Fibroblast of peridontal ligament (primary cell): ENCODE data around the gene KANK2.
"Not testable (repeated sequence)": the region's sequence is repeated elsewhere in the genome, so short reads cannot be mapped to it uniquely, and the experiment has no call there.

Experiments used
- DNase-seq: peaks from one replicate; pipeline ENCODE4 v3.0.0-alpha.2; 2010; ENCODE audit errors: extremely low read depth

Gene KANK2

DNA sequence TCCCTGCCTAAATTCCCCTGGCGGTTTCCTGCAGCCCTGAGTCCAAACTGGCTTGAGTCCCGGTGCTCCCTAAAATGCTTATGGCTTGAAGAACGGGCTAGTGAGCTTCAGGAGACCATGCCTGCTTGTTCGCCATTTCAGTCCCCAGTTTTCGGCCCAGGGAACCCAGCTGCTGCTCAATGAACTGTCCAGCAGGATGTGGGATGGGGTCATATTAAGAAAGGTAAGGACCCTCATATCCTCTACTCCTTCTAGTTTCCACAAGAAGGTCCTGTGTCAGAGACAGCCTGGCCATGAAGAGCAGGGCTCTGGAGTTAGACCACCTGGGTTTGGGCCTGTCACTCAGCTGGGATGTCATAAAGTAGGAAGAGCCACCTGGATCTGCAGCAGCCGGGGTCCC lies 24.8 kb downstream of the KANK2 start:
- no peak for DNase-seq

- DNase-seq: no peak
Observed at GRCh38 chr19:11171144-11171543, 26.2 kb downstream of the KANK2 start.

GRCh38 chr19:11169896-11170678 lies 27.3 kb downstream of the KANK2 start:
- DNase-seq: no peak

DNA sequence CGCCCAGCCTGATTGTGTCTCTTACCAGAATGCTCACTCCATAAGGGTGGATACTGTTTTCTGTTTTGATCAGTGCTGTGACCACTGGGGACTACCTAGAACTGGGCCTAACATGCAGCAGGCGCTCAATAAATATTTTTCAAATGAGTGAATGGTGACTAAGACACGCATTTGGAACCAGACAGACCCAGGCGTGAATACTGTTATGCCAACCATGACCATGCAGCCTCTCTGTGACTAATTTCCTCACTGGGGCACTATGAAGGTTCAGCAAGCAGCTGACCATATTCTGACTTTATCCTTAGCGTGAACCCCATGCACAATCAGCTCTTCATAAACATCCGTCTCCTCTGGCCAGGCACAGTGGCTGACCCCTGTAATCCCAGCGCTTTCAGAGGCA lies 28.8 kb downstream of the KANK2 start:
- peak; percentile 97 for DNase-seq

- peak; percentile 83 for DNase-seq
Observed at GRCh38 chr19:11166281-11167142, 30.8 kb downstream of the KANK2 start.

DNA sequence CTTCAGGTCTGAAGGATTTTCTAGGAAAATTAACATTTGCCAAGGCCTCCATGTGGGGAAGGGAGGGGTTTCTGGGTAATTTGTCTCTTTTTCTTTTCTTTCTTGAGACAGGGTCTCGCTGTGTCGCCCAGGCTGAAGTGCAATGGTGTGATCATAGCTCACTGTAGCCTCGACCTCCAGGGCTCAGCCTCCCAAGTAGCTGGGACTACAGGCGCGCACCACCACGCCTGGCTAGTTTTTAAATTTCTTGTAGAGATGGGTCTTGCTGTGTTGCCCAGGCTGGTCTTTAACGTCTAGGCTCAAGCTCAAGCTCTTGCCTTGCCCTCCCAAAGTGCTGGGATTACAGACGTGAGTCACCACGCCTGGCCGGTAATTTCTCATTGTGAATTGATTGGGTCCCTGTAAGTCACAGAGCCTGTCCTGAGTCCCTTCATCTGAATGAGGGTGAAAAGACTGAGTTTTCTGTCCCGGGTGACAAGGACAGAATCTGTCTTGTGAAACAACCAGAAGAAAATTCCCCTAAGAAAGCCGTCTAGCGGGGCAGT lies 31.8 kb downstream of the KANK2 start:
- DNase-seq: peak; percentile 47

DNA sequence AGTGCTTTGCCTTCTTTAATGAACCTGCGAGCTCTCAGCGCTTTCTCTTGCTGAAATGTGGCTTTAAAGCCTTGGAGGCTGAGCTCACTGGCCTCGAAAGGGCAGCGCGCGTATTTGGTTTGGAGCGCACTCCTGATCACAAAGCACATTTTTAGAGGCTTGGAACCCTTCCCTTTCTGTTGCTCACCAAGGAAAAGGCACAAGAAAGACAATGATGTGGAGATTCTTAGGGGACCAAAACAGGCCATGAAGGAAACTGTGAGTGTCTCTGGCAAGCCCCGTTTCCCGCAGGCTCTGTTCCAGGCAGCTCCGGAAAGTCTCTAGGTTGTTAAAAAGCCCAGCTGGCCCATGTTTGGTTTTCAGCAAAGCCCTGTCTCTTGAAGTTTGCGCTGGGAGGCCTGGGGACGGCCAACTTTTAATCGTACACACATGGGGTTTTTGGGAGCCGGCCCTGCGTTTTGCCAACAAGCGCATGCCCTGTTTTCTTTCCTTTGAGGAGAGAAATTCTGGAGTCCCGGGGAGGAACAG lies 32.4 kb downstream of the KANK2 start:
- DNase-seq: peak; percentile 98

- DNase-seq: no peak
Observed at GRCh38 chr19:11164296-11164695, 33.0 kb downstream of the KANK2 start.

GRCh38 chr19:11160440-11160768 lies 36.9 kb downstream of the KANK2 start:
- DNase-seq: not testable (repeated sequence)

GRCh38 chr19:11159598-11160439 lies 37.5 kb downstream of the KANK2 start:
- DNase-seq: peak; percentile 41

DNA sequence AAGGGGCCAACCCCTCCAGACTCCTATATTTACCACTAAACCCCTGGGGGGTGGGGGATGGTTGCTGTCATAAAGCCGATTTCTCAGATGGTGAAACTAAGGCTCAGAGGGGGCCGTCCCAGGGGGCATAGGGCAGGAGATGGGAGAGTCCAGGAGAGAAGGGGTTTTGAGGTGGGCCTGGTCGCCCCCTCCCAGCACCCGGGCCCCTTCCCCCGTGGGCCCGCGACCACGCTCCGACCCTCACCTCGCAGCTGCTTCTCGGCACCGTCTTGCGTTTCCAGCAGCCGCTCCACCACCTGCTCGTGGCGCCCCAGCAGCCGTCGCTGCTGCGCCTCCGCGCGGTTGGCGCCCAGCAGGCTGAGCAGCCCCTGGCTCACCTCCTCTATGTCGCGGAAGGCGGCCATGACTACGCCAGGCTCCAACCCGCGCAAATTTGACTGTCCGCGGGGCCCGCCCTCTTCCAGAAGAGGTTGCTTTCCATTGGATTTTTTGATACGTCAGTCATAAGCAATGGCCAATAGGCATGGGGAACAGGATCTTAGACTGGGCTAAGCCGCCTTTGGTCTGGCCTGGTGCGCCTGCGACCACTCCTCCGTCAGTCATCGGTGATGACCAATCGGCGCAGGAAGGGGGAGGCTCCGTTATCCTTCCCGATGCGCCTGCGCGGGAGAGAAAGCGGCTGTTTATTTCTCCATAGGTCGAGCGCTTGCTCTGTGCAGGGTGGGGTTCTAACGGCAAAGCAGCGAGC lies 41.8 kb downstream of the KANK2 start, which contains the start of gene SPC24:
TSS of gene SPC24 (minus strand) at position 410 of the 748 bp plus-strand sequence. CDS start at position 404, 6 bp downstream.
- peak; percentile 98 for DNase-seq

- DNase-seq: no peak
Observed at GRCh38 chr19:11154683-11155047, 42.7 kb downstream of the KANK2 start.

DNA sequence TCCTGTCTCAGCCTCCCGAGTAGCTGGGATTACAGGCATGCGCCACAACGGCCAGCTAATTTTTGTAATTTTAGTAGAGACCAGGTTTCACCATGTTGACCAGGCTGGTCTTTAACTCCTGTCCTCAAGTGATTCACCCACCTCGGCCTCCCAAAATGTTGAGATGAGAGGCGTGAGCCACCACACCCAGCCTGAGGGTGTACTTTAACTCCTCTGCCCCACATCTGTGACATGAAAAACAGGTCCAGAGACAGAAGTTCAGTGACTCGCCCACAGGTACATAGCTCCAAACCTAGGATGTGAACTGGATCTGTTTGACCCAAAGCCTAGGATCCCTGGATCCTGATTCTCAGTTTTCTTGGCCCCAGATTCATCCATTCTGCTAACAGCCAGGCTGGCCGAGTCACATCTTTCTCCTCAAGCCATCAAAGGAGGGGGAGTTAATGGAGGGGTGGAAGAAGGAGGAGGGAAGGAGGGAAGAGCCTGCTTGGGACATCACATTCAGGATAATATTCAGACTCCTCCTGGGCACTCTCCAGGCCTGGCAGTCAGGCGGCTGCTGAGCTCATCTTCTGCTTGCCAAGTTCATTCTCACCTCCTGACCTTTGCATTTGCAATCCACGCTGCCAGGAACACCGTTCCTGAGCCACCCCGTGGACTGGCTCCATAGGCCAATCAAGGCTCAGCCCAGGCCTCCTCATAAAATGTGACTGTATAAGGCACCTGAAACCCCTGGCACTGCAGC lies 44.9 kb downstream of the KANK2 start:
- peak; percentile 80 for DNase-seq

DNA sequence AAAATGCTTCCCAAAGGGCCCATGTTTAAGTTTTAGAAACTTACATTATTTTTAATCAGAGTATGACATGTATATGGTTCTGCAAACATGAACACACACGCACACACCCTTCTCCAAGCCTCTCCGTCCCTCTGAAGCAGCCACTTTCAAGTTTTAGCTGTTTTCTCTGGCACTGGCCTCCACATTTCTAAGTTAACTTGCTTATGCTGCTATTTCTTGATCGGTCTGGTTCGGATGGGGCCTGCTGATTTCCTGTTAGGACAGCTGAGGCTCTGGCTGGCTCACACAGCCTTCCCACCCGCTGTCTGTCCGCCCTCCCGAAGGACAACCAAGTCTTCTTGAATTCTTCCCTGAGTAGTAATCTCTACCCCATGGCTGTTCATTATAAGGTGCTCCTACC lies 46.2 kb downstream of the KANK2 start:
- DNase-seq: peak; percentile 38

DNA sequence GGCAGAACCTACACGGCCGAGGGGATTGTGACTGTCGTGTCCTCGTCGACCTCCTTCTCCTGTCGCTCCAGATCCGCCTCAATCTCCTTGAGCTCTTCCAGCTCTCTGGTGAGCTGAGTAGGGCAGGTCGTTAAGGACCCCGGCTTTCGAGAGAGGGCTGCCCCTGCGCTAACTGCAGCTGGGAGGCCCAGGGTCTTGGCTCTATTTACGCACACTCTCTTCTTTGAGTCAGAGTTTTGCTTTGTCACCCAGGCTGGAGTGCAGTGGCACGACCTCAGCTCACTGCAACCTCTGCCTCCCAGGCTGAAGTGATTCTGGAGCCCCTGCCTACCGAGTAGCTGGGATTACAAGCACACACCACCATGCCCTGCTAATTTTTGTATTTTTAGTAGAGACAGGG lies 49.3 kb downstream of the KANK2 start:
- DNase-seq: no peak

DNA sequence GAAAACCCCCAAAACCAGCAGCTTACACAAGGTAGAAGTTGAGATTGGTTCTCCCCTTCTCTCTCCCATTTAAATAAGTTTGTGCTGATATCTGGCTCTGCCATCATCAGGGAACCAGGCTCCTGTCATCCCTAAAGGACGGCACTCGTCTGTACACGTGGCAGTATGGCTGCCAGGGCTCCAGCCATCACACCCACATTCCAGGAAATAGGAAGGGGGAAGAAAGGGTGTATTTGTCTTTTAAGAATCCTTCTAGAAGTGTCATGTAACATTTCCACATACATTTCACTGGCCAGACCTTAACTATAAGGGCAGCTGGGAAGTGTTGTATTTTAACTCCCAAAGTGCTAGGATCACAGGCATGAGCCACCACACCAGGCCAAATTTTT lies 51.8 kb downstream of the KANK2 start:
- no peak for DNase-seq

DNA sequence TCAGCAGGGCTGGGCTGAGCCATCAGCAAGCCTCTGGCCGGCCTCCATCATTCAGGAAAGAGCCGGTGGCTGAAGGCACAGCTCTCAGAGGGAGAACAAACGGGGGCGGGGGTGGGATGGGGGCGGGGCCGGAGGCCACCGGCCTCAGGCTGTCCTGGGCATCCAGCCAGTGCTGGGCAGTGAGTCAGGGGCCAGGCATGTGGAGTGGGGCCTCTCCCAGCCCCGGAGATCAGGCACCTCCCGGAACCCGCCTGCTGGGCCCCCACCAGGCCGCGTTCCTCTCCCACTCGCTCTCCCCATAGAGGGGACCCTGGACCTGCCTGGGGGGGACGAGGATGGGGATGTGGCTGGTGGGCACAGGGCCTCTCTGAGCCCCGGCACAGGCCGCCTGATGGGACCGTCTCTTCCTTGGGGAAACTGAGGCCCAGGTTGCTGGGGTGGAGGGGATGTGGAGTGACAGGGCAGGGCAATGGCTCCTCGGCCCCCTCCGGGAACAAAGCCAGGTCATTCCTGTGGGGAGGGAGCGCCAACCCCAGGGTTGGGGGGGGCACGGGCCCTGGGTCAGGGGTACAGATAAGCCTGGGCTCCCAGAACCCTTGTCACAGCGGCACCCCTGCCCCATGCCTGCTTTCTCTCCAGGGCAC lies 54.7 kb downstream of the KANK2 start:
- DNase-seq: peak; percentile 91

DNA sequence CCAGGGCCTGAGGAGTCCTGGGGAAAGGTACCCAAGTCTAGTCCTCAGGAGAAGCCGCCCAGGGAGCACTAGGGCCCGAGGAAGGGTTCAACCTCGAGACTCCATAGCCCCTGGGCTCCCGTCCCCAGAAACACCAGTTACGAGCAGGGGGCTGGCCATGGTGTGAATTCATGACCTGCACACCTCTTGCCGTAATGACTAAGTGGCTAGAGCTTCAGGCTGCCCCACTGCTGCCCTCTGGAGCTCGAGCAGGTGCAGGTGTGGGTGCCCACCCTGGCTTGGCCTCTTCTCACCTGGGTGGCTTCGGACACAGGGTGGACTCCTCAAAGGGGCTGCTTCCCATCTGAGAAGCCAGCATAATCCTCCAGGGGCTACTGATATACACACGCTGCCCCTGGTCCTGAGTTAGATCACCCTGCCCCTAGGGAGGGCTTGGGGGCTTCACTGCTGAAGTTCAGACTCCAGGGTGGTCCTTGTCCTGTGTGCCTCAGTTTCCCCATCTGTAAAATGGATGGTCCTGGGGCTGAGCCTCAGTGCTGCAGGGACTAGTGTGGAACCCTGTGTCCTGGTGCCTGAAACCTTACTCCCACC lies 55.3 kb downstream of the KANK2 start:
- DNase-seq: no peak

DNA sequence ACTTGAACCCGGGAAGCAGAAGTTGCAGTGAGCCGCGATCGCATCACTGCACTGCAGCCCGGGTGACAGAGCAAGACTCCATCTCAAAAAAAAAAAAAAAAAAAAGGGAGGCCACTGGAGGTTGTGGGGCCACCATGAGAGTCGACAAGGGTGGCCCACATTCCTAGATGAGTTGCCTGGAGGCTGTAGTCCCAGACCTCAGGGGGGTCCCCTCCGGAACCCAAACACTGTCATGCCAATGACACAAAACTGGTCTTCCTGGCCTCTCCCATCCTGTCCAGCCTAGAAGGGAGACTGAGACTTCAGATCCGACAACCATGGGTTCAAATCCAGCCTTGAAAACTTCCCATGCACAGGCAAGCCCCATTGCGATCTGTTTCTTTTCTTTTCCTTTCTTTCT lies 56.4 kb downstream of the KANK2 start:
- no peak for DNase-seq
